HG02571 (cell line): ENCODE data around the gene CCDC171.
"Not testable (repeated sequence)": the region's sequence is repeated elsewhere in the genome, so short reads cannot be mapped to it uniquely, and the experiment has no call there.

ENCODE experiments used
- ATAC-seq: cut with Tn5 transposase; IDR thresholded peaks from one replicate; pipeline ENCODE4 v1.9.1; 2021; ENCODE audit warnings: mild to moderate bottlenecking, moderate library complexity; ENCODE audit not compliant: unreplicated experiment

CCDC171 gene

DNA sequence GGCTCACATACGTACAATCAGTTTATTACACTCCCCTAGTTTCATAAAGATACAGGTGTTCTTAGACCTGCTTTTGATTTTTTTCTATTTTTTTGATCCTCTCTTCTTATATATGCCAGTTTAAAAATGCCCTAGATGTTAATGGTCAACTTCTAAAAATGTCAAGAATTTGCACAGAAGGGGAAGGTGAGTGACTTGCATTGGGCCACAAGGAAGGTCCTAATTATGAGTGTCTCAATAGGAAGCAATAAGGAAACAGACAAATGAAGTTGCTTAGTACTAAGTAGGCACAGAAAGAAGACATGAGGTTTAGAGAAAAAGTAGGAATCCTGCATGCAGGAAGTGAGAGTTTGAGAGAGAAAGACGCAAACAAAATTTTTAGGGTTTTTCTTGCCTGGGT lies 3.2 kb upstream of the CCDC171 start:
- no peak for ATAC-seq

DNA sequence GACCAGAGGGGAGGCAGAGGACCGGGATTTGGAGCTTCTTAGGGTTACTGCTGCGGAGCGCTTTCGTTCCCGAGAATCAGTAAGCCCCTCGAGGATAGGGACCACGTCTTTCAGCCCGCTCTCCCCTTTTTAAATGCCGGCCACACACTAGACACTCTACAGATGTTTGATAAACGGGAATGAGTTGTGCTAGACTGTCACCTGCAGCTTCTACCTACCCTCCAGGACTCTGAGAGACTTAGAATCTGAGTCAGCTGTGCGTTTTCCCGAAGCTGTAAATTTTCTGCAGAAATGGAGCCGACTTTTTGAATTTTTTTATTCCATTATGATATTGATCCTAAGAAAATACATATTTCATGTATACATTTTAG lies 670 bp downstream of the CCDC171 start:
- ATAC-seq, result peak; percentile 13

DNA sequence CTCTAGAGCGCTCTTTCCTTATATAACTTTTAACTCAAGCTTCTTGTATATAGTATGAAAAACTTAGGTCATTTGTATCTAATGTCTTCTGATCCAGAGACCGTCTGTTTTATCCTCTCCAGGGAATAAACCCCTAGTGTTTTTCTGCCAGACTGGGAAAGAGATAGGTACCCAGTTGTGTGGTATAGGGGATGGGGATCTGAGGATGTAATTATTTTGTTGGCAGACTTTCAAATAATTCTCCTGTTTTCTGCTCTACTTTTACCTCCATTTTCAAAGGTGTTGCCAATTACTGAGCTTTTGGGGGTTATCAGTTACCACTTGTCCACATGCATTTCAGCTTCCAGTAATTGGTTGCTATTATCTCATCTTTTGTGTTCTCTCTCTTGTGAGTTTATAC lies 17.9 kb downstream of the CCDC171 start:
- ATAC-seq, result no peak

DNA sequence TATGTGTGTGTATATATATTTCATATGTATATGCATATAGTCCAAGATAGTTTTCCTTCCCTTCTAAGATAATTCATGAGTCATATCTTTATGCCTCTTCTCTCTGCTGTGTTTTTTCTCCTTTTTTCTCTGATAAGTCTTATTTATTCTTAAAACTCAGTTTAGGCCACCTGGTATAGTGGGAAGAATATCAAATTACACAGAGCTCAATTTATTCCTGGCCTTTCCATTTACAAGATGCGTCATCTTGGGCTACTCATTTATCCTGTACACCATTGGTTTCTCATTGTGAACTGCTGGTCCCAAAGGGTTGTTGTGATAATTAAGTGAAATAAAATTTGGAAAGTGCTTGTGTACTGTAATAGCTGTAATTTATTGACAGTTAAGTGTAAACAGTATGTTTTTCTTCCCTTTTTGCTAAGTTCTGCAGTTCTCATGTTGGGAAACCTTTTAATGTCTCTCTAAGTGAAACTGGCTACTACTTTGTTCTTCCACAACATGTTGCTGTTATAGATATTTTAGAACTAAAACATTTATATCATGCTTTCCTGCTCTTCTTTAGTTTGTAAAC lies 19.4 kb downstream of the CCDC171 start:
- ATAC-seq, result no peak

DNA sequence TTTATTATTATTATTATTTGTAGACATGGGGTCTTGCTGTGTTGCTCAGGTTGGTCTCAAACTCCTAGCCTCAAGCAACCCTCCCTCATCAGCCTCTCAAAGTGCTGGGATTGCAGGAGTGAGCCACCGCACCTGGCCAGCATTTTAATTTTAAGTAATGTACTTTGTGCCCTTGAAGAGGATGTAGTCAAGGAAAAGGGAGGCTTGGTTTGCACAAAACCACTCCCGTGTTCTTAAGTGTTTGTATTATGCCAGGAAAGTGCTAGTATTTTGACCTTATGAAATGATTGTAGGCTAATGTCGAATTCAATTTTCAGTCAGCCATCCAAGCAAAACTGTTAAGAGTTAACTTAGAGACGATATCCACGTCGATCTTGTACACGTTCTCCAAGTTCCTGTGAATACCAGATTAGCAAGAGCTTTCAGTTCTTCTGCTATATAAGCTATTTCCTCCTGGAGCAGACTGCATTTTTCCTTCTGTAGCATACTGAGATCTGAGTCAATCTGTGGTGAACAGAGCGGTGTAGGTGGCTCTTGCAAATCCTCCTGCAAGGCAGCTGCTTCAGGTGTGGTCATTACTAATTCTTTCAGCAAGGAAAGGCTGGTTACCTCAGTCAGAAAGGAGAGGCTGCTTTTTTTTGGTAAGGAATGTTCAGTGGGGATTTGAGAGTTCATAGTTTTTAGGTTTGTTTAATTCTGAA lies 23.7 kb downstream of the CCDC171 start:
- ATAC-seq, result no peak

DNA sequence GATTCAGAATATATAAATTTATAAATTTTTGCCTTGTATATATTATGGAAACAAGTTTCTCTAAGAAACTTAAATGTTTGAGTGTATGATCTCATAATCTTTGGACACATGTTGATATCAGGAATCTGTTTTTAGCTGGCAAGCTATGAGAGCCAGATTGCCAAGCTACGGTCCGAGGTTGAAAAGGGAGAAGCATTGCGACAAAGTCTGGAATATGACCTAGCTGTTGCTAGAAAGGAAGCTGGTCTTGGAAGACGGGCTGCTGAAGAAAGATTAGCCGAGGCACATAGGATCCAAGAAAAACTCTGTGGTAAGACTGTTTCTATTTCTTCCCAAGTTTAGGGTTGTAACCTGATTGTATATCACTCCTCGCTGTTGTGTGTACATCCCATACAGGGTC lies 25.9 kb downstream of the CCDC171 start:
- no peak for ATAC-seq

DNA sequence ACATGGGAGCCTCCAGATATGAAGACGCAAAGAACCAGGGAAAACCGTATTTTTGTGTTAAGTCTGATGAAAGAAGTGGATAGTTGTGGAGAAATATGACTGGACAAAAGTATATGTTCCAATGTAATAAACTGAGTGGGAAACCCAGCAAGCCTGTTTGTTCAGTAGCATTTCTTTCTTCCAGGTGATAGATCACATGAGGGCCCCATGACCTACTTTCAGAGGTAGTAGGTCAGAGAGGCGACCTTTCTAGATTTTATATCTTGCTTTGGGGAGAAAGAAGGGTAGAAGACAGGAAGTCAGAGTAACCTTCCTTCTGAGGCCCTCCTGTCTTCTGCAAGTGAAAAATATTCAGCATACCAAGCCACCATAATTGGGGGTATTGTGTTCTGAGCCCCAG lies 31.5 kb downstream of the CCDC171 start:
- ATAC-seq, result no peak

DNA sequence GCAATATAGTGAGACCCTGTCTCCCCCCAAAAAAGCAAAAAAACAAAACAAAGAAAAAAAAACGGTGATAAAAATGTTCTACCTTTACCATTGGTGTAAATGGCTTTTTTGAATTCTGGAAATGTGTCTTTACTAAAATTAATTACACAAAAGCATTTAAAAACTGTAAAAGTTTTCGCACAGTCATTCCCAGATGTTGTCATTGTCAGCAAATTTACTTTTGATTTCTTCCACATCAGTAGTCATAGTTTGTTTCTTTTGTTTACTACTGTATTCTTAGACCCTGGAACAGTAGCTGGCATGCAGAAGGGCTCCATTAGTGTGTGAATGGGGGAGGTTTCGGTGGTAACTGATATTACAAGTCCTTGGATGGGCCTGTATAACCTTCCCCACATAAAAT lies 39.5 kb downstream of the CCDC171 start:
- no peak for ATAC-seq

DNA sequence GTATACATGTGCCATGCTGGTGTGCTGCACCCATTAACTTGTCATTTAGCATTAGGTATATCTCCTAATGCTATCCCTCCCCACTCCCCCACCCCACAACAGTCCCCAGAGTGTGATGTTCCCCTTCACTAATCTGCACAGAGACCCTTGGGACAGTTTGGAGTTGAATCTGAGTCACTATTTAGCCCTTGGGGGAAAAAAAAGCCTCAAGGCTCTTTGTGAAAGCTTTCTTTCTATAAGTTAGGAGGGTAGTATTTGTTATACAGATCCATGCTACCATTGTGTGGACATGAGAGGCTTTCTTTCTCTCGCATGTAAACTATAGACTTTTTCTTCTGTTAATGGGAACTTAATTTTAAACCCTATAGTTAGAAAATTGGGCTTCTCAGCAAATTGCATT lies 40.1 kb downstream of the CCDC171 start:
- ATAC-seq, result not testable (repeated sequence)

DNA sequence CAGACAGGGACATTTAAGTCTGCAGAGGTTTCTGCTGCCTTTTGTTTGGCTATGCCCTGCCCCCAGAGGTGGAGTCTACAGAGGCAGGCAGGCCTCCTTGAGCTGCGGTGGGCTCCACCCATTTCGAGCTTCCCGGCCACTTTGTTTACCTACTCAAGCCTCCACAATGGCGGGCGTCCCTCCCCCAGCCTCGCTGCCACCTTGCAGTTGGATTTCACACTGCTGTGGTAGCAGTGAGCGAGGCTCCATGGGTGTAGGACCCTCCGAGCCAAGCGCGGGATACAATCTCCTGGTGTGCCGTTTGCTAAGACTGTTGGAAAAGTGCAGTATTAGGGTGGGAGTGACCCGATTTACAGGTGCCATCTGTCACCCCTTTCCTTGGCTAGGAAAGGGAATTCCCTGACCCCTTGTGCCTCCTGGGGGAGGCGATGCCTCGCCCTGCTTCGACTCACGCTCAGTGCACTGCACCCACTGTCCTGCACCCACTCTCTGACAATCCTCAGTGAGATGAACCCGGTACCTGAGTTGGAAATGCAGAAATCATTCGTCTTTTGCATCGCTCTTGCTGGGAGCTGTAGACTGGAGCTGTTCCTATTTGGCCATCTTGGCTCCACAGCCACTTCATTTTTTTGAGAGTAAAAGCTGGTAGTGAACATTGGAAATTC lies 48.0 kb downstream of the CCDC171 start:
- not testable (repeated sequence) for ATAC-seq

DNA sequence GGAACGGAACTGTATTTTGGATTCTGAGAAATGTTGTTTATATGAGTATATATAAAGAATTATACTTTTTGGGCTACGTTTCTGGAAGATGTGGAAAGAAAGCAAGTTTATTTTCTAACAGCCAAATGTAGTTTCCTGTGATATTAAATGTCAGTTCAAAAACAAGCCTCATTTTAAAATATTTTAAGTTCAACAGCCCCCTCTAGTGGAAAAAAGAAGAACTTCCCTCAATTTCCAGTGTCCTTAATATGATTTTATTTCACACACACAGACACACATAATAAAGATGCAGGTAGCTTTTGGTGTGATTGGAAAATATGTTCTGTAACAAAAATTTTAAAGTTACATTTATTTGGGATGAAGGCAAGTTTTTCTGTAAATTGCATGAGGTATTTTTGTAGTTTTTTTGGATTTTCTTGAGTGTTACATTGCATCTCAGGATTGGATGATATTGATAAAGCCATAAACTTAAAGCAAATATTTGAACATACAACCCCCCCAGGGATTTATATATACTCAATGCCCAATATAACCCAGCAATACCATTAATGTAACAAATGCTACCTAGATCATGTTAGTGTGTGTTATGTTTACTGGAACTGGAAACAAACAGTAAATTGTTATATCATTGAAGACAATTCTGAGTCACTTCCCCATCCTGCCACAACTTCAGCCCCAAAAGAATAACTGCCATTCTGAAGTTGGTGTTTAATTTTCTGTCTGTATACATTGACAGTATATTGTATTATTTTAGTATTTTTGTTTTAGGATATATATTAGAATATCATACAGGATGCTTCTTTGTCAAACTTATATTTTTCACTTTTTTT lies 54.0 kb downstream of the CCDC171 start:
- ATAC-seq, result no peak

DNA sequence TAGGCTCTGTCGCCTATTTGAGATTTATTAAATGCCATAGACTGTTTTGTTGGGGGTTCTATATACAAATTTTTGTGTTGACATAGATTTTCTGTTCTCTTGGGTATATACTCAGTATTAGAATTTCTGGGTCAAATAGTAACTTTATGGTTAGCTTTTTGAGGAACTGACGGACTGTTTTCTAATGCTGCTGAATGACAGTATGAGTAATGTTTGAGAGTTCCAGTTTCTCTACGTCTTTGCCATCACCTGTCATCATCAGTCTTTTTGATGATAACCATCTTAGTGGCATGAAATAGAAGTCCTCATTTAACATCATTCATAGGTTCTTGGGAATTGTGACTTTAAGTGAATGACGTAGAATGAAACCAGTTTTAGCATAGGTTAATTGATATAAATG lies 60.1 kb downstream of the CCDC171 start:
- peak; percentile 51 for ATAC-seq

DNA sequence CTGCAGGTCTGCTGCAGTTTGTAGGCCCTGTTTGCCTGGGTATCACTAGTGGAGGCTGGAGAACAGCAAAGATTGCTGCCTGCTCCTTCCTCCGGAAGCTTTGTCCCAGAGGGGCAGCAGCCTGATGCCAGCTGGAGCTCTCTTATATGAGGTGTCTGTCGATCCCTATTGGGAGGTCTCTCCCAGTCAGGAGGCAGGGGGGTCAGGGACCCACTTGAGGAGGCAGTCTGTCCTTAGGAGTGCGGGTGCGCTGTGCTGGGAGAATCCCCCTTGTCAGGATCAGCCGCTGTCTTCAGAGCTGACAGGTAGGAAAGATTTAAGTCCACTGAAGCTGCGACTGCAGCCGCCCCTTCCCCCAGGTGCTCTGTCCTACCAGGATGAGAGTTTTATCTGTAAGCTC lies 64.9 kb downstream of the CCDC171 start:
- ATAC-seq, result no peak

DNA sequence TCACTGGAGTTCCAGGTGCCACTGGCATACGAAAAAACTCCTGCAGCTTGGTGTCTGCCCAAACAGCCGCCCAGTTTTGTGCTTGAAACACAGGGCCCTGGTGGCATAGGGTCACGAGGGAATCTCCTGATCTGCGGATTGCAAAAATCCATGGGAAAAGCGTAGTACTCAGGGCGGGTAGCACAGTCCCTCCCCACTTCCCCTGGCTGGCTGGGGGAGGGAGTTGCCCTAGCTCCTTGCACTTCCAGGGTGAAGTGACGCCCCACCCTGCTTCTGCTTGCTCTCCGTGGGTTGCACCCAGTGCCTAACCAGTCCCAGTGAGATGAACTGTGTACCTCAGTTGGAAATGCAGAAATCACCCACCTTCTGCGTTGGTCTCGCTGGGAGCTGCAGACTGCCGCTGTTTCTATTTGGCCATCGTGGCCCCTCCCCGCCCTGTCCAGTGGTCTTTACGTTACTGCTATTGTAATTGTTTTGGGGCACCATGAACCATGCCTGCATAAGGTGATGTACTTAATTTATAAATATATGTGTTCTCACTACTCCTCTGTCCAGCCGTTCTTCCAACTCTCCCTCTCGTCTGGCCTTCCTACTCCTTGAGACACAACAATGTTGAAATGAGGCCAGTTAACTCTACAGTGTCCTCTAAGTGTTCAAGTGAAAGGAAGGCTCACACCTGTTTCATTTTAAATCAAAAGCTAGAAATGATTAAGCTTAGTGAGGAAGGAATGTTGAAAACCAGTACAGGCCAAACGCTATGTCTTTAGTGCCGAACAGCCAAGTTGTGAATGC lies 65.9 kb downstream of the CCDC171 start:
- no peak for ATAC-seq

DNA sequence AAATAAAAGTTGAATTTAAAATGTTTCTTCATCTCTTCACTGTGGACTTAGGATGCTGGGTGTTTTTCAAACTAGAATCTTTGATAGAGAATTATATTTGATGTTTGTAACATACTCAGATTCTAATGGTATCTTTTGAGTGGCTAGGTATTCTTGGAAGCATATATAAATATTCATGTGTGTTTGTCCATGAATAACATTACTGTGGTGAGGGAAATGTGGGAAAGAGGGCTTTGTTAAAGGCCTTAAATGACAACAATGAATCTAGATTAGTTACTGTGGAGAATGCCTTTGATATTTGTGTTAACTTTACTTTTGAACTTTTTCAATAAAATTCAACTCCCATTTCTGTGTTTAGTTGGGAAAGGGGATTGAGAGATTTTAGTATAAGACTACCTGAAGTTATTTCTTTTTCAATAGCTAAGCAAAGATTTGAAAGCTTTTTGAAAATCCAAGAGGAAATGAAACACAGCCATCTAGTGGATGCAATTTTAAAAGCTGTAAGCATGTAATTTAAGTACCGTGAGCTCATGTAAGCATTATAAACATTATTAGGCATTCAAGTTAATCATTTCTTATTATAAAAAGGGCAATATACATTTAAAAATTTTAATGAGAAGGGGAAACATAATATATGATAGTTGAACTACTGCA lies 69.6 kb downstream of the CCDC171 start:
- no peak for ATAC-seq

DNA sequence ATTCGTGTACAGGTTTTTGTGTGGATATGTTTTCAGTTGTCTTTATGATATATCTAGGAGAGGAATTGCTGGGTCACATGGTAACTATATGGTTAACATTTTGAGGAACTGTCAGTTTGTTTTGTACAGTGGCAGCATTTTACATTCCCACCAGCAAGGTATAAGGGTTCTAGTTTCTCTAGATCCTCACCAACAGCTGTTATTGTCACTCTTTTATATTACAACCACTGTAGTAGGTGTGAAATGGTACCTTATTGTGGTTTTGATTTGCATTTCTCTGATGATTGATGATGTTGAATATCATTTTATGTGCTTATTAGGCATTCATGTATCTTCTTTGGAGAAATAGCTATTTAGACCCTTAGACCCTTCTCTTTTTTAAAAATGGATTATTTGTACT lies 82.9 kb downstream of the CCDC171 start:
- ATAC-seq, result no peak

DNA sequence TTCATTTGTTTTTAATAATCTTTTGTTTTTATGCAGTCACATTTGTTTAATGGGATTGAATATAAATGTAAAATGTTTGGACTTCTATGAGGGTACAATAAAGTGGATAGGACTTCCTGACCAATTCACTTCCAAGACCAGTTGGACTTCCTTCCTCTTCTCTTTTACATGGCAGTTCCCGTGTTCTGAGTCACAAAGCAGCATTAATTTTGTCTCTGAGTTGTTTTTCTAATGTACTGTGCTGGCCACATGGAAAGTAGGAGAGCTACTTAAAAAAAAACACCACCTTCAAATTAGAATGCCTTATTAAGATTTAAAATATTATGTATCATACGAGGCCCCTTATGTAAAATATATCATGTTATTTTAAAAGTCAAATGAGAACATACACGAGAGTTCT lies 87.3 kb downstream of the CCDC171 start:
- ATAC-seq, result no peak

DNA sequence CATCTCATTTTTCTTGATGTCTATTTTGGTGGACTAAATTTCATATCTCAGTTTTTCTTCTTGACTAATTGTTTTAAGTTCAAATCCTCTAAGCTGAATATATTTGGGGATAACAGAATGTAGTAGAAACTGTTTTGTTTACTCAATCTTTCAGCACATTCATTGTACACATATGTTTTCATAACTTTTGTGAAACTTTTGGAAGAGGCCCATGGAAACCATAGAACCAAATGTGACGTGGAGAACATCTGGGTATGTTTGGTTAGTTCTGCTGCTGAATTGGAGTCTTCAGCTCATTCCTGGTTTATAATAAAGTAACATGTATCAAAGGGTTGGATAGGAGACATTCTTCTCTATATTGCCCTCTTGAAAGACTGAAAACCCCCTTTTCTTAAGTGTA lies 88.4 kb downstream of the CCDC171 start:
- ATAC-seq, result no peak

DNA sequence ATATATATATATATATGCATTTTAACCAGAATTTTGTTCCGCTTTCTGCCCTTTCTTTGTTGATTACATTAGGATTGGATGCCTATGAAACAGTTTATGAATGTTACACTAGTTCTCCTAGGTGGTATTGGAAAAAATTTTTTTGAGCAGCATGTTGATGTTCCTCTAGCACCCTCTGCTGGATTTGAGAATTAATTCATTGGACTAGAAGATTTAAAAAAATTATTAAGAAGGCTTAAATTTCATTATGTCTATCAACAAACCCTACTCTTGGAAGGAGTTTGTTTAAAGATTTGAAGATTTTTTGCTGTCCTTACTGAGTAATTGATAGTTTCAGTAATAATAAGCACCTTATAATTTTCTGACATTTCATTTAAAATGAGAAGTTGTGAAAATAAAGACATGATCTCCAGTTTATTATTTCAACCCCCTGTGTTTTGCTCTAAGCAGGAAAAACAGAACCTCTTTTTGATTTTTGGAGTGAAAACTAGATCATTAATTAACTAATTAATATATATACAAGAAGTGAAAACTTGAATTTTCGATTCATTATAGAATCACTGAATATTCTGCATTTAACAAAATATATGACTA lies 89.6 kb downstream of the CCDC171 start:
- no peak for ATAC-seq

DNA sequence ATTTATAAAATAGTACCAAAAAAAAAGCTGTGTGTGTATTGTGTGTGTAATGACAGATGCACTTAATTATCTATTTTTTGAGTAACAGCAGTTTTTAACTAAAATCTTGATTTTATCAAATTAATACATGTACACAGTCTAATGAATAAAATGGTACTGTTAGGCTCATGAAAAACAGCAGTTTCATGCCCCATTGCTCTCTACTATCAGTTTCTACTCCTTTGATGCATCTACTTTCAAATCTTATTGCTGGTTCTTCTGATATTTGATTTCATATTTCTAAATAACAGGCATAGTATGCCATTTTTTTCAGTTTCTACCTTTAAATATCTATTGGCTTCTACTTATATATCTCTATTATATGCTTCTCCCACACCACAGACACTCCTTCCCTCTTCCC lies 117.4 kb downstream of the CCDC171 start:
- ATAC-seq, result peak; percentile 66
